ENCODE data around the gene ZFPM1. TPM values are rescaled to one million over a fixed set of nuclear protein-coding genes. Genes with fewer than 3 reads are reported as not detected.

The ZFPM1 gene
- total and polyA plus RNA-seq, 4 donors: 0.88 to 8.8 (median 3.0) TPM

DNA sequence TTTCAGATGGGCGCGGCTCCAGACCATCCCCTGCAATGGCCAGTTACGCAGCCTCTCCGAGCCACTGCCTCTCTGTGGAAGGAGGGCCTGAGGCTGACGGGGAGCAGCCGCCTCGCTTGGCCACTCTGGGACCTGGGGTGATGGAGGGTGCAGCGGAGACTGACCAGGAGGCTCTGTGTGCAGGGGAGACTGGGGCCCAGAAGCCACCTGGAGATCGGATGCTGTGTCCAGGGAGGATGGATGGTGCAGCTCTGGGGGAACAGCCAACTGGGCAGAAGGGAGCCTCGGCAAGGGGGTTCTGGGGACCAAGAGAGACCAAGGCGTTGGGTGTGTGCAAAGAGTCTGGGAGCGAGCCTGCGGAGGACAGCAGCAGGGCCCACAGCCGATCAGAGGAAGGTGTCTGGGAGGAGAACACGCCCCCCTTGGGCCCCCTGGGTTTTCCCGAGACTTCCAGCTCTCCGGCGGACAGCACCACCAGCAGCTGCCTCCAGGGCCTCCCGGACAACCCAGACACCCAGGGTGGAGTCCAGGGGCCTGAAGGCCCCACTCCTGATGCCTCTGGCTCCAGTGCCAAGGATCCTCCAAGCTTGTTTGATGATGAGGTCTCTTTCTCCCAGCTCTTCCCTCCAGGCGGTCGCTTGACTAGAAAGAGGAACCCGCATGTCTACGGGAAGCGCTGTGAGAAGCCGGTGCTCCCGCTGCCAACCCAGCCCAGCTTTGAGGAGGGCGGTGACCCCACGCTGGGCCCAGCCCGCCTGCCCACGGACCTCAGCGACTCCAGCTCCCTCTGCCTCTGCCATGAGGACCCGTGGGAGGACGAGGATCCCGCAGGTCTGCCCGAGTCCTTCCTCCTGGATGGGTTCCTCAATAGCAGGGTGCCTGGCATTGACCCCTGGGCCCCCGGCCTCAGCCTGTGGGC lies 17.4 kb upstream of the ZFPM1 start:
- Histone ChIP-seq H3K36me3 (ENCODE audit: control insufficient read depth in 1 of 2, insufficient read depth in 2 of 2, low read length in 1 of 2) (no peaks in the 10 kb centered on the region), H3K4me1 (ENCODE audit: control insufficient read depth in 1 of 2, insufficient read depth in 2 of 2, low read length in 2 of 2) (no peaks in the 10 kb centered on the region), H3K27me3 (ENCODE audit: control insufficient read depth in 1 of 2, insufficient read depth in 2 of 2, low read length in 1 of 2) (no peaks in the 10 kb centered on the region), H3K4me3 (ENCODE audit: low read length in 2 of 2) (no peak overlapping the region), H3K27ac (ENCODE audit: low read depth in 1 of 2, low read length in 2 of 2) (no peak overlapping the region), H3K9me3 (ENCODE audit: control insufficient read depth, low read length) (no peaks in the 10 kb centered on the region)
- ATAC-seq (ENCODE audit: low FRiP score): no peak
- DNase-seq: no peak
- WGBS, 2 donors: 93 to 96% methylated on average over 35 to 36 of the region's 36 CpGs
- intact Hi-C loops (cut with DNase I): loop anchor here (2.0 to 10.0 kb wide), 3 partner anchors 241 to 451 kb away; no protein-coding TSS in a partner anchor

DNA sequence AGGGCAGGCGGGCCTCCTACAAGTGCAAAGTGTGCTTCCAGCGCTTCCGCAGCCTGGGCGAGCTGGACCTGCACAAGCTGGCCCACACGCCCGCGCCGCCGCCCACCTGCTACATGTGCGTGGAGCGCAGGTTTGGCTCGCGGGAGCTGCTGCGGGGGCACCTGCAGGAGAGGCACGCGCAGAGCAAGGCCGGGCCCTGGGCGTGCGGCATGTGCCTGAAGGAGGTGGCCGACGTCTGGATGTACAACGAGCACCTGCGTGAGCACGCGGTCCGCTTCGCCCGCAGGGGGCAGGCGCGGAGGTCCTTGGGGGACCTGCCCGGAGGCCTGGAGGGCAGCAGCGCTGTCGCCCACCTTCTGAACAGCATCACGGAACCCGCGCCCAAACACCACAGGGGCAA lies 16.3 kb upstream of the ZFPM1 start:
- 92 to 94% methylated on average over 36 of the region's 36 CpGs for WGBS, 2 donors
- ATAC-seq (ENCODE audit: low FRiP score) (no peak), DNase-seq (no peak)
- Histone ChIP-seq H3K9me3 (ENCODE audit: control insufficient read depth, low read length) (no peaks in the 10 kb centered on the region), H3K36me3 (ENCODE audit: control insufficient read depth in 1 of 2, insufficient read depth in 2 of 2, low read length in 1 of 2) (no peaks in the 10 kb centered on the region), H3K27me3 (ENCODE audit: control insufficient read depth in 1 of 2, insufficient read depth in 2 of 2, low read length in 1 of 2) (no peaks in the 10 kb centered on the region), H3K27ac (ENCODE audit: low read depth in 1 of 2, low read length in 2 of 2) (no peak overlapping the region), H3K4me3 (ENCODE audit: low read length in 2 of 2) (no peak overlapping the region), H3K4me1 (ENCODE audit: control insufficient read depth in 1 of 2, insufficient read depth in 2 of 2, low read length in 2 of 2) (no peaks in the 10 kb centered on the region)
- intact Hi-C loops (cut with DNase I): loop anchor here (2.0 to 10.0 kb wide), 3 partner anchors 242 to 452 kb away; no protein-coding TSS in a partner anchor

DNA sequence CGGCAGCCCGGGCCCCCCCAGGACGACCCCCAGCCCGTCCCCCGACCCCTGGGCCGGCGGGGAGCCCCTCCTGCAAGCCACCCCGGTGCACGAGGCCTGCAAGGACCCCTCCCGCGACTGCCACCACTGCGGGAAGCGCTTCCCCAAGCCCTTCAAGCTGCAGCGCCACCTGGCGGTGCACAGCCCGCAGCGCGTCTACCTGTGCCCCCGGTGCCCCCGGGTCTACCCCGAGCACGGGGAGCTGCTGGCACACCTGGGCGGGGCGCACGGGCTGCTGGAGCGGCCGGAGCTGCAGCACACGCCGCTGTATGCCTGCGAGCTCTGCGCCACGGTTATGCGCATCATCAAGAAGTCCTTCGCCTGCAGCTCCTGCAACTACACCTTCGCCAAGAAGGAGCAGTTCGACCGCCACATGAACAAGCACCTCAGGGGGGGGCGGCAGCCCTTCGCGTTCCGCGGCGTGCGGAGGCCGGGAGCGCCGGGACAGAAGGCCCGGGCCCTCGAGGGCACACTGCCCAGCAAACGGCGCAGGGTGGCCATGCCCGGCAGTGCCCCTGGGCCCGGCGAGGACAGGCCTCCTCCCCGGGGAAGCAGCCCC lies 15.6 kb upstream of the ZFPM1 start:
- Histone ChIP-seq H3K36me3 (ENCODE audit: control insufficient read depth in 1 of 2, insufficient read depth in 2 of 2, low read length in 1 of 2) (no peaks in the 10 kb centered on the region), H3K27me3 (ENCODE audit: control insufficient read depth in 1 of 2, insufficient read depth in 2 of 2, low read length in 1 of 2) (no peaks in the 10 kb centered on the region), H3K27ac (ENCODE audit: low read depth in 1 of 2, low read length in 2 of 2) (no peak overlapping the region), H3K4me1 (ENCODE audit: control insufficient read depth in 1 of 2, insufficient read depth in 2 of 2, low read length in 2 of 2) (no peaks in the 10 kb centered on the region), H3K9me3 (ENCODE audit: control insufficient read depth, low read length) (no peaks in the 10 kb centered on the region), H3K4me3 (ENCODE audit: low read length in 2 of 2) (no peak overlapping the region)
- no peak for ATAC-seq (ENCODE audit: low FRiP score)
- DNase-seq: peak in 1 of 2 donors; percentile 87
- intact Hi-C loops (cut with DNase I): loop anchor here (2.0 to 10.0 kb wide), 3 partner anchors 243 to 453 kb away; no protein-coding TSS in a partner anchor
- WGBS, 2 donors: 42 to 52% methylated on average over 40 to 55 of the region's 55 CpGs

DNA sequence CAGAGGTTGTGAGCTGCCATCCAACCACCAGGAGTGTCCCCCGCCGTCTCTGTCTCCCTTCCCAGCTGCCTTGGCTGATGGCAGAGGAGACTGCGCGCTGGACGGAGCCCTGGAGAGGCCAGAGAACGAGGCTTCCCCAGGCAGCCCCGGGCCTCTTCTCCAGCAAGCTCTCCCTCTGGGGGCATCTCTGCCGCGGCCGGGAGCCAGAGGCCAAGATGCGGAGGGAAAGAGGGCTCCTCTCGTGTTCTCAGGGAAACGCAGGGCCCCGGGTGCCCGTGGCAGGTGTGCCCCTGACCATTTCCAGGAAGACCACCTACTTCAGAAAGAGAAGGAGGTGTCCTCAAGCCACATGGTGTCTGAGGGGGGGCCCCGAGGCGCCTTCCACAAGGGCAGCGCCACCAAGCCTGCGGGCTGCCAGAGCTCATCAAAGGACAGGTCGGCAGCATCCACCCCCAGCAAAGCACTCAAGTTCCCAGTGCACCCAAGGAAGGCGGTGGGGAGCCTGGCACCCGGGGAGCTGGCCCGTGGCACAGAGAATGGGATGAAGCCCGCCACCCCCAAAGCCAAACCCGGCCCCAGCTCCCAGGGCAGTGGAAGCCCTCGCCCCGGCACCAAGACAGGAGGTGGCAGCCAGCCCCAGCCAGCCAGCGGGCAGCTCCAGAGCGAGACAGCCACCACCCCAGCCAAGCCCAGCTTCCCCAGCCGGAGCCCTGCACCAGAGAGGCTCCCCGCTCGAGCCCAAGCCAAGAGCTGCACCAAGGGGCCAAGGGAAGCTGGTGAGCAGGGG lies 14.8 kb upstream of the ZFPM1 start:
- DNase-seq (no peak), ATAC-seq (ENCODE audit: low FRiP score) (no peak)
- H3K27ac ChIP-seq (ENCODE audit: low read depth in 1 of 2, low read length in 2 of 2): no peak overlapping the region
- no peak overlapping the region for H3K4me3 ChIP-seq (ENCODE audit: low read length in 2 of 2)
- H3K9me3 ChIP-seq (ENCODE audit: control insufficient read depth, low read length): no peaks in the 10 kb centered on the region
- H3K27me3 ChIP-seq (ENCODE audit: control insufficient read depth in 1 of 2, insufficient read depth in 2 of 2, low read length in 1 of 2): no peaks in the 10 kb centered on the region
- H3K36me3 ChIP-seq (ENCODE audit: control insufficient read depth in 1 of 2, insufficient read depth in 2 of 2, low read length in 1 of 2): no peaks in the 10 kb centered on the region
- intact Hi-C loops (cut with DNase I): loop anchor here (5.0 to 10.0 kb wide), 2 partner anchors 246 to 453 kb away; no protein-coding TSS in a partner anchor
- no peaks in the 10 kb centered on the region for H3K4me1 ChIP-seq (ENCODE audit: control insufficient read depth in 1 of 2, insufficient read depth in 2 of 2, low read length in 2 of 2)
- WGBS, 2 donors: 92 to 95% methylated on average over 32 of the region's 32 CpGs

DNA sequence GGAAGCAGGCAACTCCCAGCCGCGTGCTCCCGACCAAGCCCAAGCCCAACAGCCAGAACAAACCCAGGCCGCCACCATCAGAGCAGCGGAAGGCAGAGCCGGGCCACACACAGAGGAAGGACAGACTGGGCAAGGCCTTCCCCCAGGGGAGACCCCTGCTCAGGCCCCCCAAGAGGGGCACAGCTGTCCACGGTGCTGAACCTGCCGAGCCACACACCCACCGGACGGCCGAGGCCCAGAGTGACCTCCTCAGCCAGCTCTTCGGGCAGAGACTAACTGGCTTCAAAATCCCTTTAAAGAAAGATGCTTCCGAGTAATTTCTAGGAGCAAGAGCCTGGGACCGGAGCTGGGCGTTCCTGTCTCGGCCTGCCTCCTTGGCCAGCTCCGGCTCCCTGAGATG lies 14.1 kb upstream of the ZFPM1 start:
- Histone ChIP-seq H3K4me1 (ENCODE audit: control insufficient read depth in 1 of 2, insufficient read depth in 2 of 2, low read length in 2 of 2) (no peaks in the 10 kb centered on the region), H3K9me3 (ENCODE audit: control insufficient read depth, low read length) (no peaks in the 10 kb centered on the region), H3K27ac (ENCODE audit: low read depth in 1 of 2, low read length in 2 of 2) (no peak overlapping the region), H3K27me3 (ENCODE audit: control insufficient read depth in 1 of 2, insufficient read depth in 2 of 2, low read length in 1 of 2) (no peaks in the 10 kb centered on the region), H3K4me3 (ENCODE audit: low read length in 2 of 2) (no peak overlapping the region), H3K36me3 (ENCODE audit: control insufficient read depth in 1 of 2, insufficient read depth in 2 of 2, low read length in 1 of 2) (no peaks in the 10 kb centered on the region)
- ATAC-seq (ENCODE audit: low FRiP score) (no peak), DNase-seq (no peak)
- intact Hi-C loops (cut with DNase I): loop anchor here (5.0 to 10.0 kb wide), 2 partner anchors 247 to 454 kb away; no protein-coding TSS in a partner anchor
- WGBS, 2 donors: 87 to 88% methylated on average over 16 to 17 of the region's 17 CpGs

DNA sequence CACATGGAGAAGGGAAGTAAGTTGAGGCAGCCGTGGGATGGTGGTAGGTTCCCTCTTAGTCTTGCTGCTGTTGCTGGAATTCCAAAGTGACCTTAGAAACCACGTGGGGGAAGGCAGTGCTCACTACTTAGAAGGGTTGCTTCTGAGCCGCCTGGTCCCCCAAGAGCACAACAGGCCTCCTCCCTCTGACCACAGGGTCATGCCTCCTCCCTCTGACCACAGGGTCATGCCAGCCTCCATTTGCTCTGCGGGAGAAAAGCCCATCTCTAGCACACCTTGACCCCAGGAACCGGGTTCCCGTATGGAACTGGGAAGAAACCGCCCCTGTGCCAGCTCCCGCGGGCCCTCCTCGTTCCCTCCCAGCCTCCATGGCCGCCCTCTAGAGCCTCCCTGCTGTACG lies 13.4 kb upstream of the ZFPM1 start:
- ATAC-seq (ENCODE audit: low FRiP score): no peak
- Histone ChIP-seq H3K27me3 (ENCODE audit: control insufficient read depth in 1 of 2, insufficient read depth in 2 of 2, low read length in 1 of 2) (no peaks in the 10 kb centered on the region), H3K9me3 (ENCODE audit: control insufficient read depth, low read length) (no peaks in the 10 kb centered on the region), H3K27ac (ENCODE audit: low read depth in 1 of 2, low read length in 2 of 2) (no peak overlapping the region), H3K4me1 (ENCODE audit: control insufficient read depth in 1 of 2, insufficient read depth in 2 of 2, low read length in 2 of 2) (no peaks in the 10 kb centered on the region), H3K36me3 (ENCODE audit: control insufficient read depth in 1 of 2, insufficient read depth in 2 of 2, low read length in 1 of 2) (no peaks in the 10 kb centered on the region), H3K4me3 (ENCODE audit: low read length in 2 of 2) (no peak overlapping the region)
- intact Hi-C loops (cut with DNase I): loop anchor here (5.0 to 10.0 kb wide), 3 partner anchors 88 to 455 kb away; no protein-coding TSS in a partner anchor
- DNase-seq: no peak
- WGBS, 2 donors: 89 to 90% methylated on average over 12 of the region's 12 CpGs

DNA sequence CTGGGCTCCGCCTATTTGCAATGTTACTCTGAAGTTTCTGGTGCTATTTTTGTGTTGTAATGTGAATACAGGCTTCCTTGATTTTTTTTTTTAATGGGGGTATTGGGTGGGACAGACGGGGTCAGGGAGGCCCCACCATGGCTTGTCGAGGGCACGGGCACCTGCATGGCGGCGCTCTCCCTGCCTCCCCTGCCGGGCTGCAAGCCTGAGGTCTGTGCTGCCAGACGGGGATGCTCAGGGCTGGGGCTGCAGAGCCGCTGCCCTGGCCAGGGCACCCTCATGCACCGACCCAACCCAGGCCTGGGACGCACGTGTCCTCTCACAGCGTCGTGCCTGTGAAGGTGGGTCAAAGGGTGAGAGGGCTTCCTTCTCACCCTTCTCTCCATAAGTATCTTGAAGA lies 13.0 kb upstream of the ZFPM1 start:
- no peaks in the 10 kb centered on the region for H3K36me3 ChIP-seq (ENCODE audit: control insufficient read depth in 1 of 2, insufficient read depth in 2 of 2, low read length in 1 of 2)
- no peaks in the 10 kb centered on the region for H3K4me1 ChIP-seq (ENCODE audit: control insufficient read depth in 1 of 2, insufficient read depth in 2 of 2, low read length in 2 of 2)
- no peaks in the 10 kb centered on the region for H3K9me3 ChIP-seq (ENCODE audit: control insufficient read depth, low read length)
- no peak for DNase-seq
- intact Hi-C loops (cut with DNase I): loop anchor here in 1 of 2 donors (5.0 kb wide), 1 partner anchor 87 kb away; no protein-coding TSS in a partner anchor
- no peak overlapping the region for H3K4me3 ChIP-seq (ENCODE audit: low read length in 2 of 2)
- H3K27ac ChIP-seq (ENCODE audit: low read depth in 1 of 2, low read length in 2 of 2): no peak overlapping the region
- no peaks in the 10 kb centered on the region for H3K27me3 ChIP-seq (ENCODE audit: control insufficient read depth in 1 of 2, insufficient read depth in 2 of 2, low read length in 1 of 2)
- no peak for ATAC-seq (ENCODE audit: low FRiP score)
- 85 to 86% methylated on average over 14 of the region's 14 CpGs for WGBS, 2 donors

DNA sequence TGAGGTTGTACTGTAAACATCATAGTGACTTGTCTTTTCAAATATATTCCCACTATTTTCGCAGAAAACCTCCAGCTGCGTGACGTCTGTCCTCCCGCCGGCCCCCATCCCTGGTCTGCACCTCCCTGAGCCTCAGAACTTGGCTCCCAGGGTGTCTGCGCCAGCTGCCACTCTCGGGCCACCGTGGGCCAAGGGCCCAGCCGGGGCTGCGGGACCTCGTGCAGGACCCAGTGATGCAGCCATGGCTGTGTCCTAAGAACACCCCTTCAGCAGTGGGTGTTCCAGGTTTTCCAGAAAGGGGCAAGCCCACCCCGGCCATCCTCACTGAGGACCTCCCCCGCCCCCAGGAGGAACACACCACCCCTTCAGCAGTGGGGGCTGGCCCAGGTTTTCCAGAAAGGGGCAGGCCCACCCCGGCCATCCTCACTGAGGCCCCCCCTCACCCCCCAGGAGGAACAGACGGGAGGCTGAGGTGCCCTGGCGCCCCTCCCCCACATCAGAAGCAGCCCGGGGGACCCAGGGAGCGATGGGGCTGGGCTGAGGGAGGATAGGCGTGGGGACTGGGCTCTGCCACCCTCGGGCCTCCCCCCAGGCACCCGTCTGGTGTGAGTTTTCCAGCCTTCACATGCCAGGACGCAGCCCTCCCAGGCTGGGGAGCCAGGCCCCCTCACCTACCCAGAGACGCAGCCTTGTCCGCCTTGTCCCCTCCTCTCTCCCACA lies 12.2 kb upstream of the ZFPM1 start:
- Histone ChIP-seq H3K4me1 (ENCODE audit: control insufficient read depth in 1 of 2, insufficient read depth in 2 of 2, low read length in 2 of 2) (no peaks in the 10 kb centered on the region), H3K27me3 (ENCODE audit: control insufficient read depth in 1 of 2, insufficient read depth in 2 of 2, low read length in 1 of 2) (no peaks in the 10 kb centered on the region), H3K9me3 (ENCODE audit: control insufficient read depth, low read length) (no peaks in the 10 kb centered on the region), H3K27ac (ENCODE audit: low read depth in 1 of 2, low read length in 2 of 2) (no peak overlapping the region), H3K4me3 (ENCODE audit: low read length in 2 of 2) (no peak overlapping the region), H3K36me3 (ENCODE audit: control insufficient read depth in 1 of 2, insufficient read depth in 2 of 2, low read length in 1 of 2) (no peaks in the 10 kb centered on the region)
- intact Hi-C loops (cut with DNase I): loop anchor here in 1 of 2 donors (5.0 kb wide), 1 partner anchor 86 kb away; no protein-coding TSS in a partner anchor
- no peak for ATAC-seq (ENCODE audit: low FRiP score)
- 83 to 84% methylated on average over 20 to 24 of the region's 24 CpGs for WGBS, 2 donors
- DNase-seq: no peak
